H1 (cell line): ENCODE measurements around the gene RASAL2. TPM values are rescaled to one million over a fixed set of nuclear protein-coding genes. Genes with fewer than 3 reads are reported as not detected.

ENCODE experiments used
- CTCF ChIA-PET: fragments of 300-600 bp; sonication (Branson Sonifier 250); formaldehyde crosslinking; loops from one replicate; lab custom pipeline; 2021; ENCODE audit not compliant: partially characterized antibody; lab: Charles Lee
- POLR2A ChIA-PET: fragments of 300-600 bp; sonication (Branson Sonifier 250); formaldehyde crosslinking; loops from one replicate; lab custom pipeline; 2021; ENCODE audit warnings: inconsistent platforms; ENCODE audit not compliant: partially characterized antibody; lab: Charles Lee
- DNase-seq, 2 experiments: peaks; one replicate each; pipeline versions ENCODE4 v3.0.0 to v3.0.0-alpha.2; 2010 to 2022; ENCODE audit warnings: low spot score in 2 of 2, low read depth in 1 of 2, mixed read lengths in 1 of 2
- FAIRE-seq: peaks from 2 replicates; lab custom pipeline; 2011; peaks lifted over from hg19 to GRCh38; lab: Jason Lieb, UNC
- H2AFZ ChIP-seq: 2 replicates; pipeline ENCODE4 v1.8.1; 2012; ENCODE audit warnings: low read length, inconsistent platforms
- H2AK5ac ChIP-seq: 2 replicates; pipeline ENCODE4 v1.6.1; 2013; ENCODE audit warnings: low read depth, low read length
- H2BK120ac ChIP-seq: replicated peaks from 2 replicates; pipeline ENCODE3; 2013; ENCODE audit warnings: low read depth, low read length, inconsistent platforms
- H2BK12ac ChIP-seq: 2 replicates; pipeline ENCODE4 v1.6.1; 2013; ENCODE audit warnings: low read depth, low read length
- H2BK15ac ChIP-seq: 2 replicates; pipeline ENCODE4 v1.6.1; 2013; ENCODE audit warnings: low read length
- H2BK20ac ChIP-seq: 2 replicates; pipeline ENCODE4 v1.6.1; 2013; ENCODE audit warnings: low read length
- H2BK5ac ChIP-seq: 2 replicates; pipeline ENCODE4 v1.6.1; 2013; ENCODE audit warnings: low read depth, low read length
- H3K14ac ChIP-seq: 2 replicates; pipeline ENCODE4 v1.6.1; 2013; ENCODE audit warnings: inconsistent platforms; ENCODE audit not compliant: insufficient read length
- H3K18ac ChIP-seq: 2 replicates; pipeline ENCODE4 v1.6.1; 2013; ENCODE audit warnings: low read length; ENCODE audit errors: extremely low read depth
- H3K23ac ChIP-seq: 2 replicates; pipeline ENCODE4 v1.6.1; 2013; ENCODE audit warnings: inconsistent platforms; ENCODE audit not compliant: insufficient read length
- H3K23me2 ChIP-seq: 2 replicates; pipeline ENCODE4 v1.6.1; 2013; ENCODE audit warnings: low read depth, low read length
- H3K27ac ChIP-seq: 2 replicates; pipeline ENCODE4 v1.6.1; 2011; ENCODE audit warnings: low read depth, low read length, inconsistent platforms
- H3K27me3 ChIP-seq, 4 experiments: replicated peaks in 1 of 4; 1 replicate in 1 of 4; 2 replicates in 3 of 4; pipeline versions ENCODE4 v1.6.1 to v1.8.1; 2011 to 2013; ENCODE audit warnings: low read length in 3 of 4, mild to moderate bottlenecking in 3 of 4, inconsistent platforms in 2 of 4, mixed read lengths in 2 of 4, moderate library complexity in 1 of 4; ENCODE audit not compliant: control insufficient read depth in 3 of 4, insufficient read depth in 3 of 4; ENCODE audit errors: extremely low read depth in 1 of 4
- H3K36me3 ChIP-seq, 4 experiments: 2 replicates each; pipeline versions ENCODE4 v1.6.1 to v1.8.1; 2011 to 2013; ENCODE audit warnings: mild to moderate bottlenecking in 4 of 4, low read length in 3 of 4, moderate library complexity in 2 of 4, control low read depth in 1 of 4, inconsistent platforms in 1 of 4; ENCODE audit not compliant: insufficient read depth in 4 of 4, control insufficient read depth in 2 of 4
- H3K4ac ChIP-seq: replicated peaks from 2 replicates; pipeline ENCODE3; 2013; ENCODE audit warnings: low read length, low read depth, mixed read lengths, inconsistent platforms; ENCODE audit not compliant: insufficient read length
- H3K4me1 ChIP-seq, 4 experiments: replicated peaks in 1 of 4; 1 replicate in 1 of 4; 2 replicates in 3 of 4; pipeline versions ENCODE4 v1.6.1 to v1.8.1; 2011 to 2013; ENCODE audit warnings: low read length in 3 of 4, inconsistent platforms in 2 of 4, mixed read lengths in 1 of 4; ENCODE audit not compliant: insufficient read depth in 4 of 4, control insufficient read depth in 3 of 4
- H3K4me2 ChIP-seq, 2 experiments: 2 replicates each; pipeline versions ENCODE4 v1.6.1 to v1.8.1; 2011 to 2013; ENCODE audit warnings: low read depth in 2 of 2, low read length in 2 of 2, control low read depth in 1 of 2, inconsistent platforms in 1 of 2, mild to moderate bottlenecking in 1 of 2; ENCODE audit not compliant: insufficient read depth in 1 of 2
- H3K4me3 ChIP-seq, 4 experiments: fragments of 200-600, 300-600 bp in 1 of 4; sonication (generic), shearing (Covaris generic), sonication (Bioruptor Twin) in 1 of 4; 2 replicates each; pipeline versions ENCODE4 v1.5.1 to v1.8.1; 2011 to 2016; ENCODE audit warnings: low read length in 4 of 4, low read depth in 3 of 4, control low read depth in 2 of 4, inconsistent platforms in 2 of 4, mild to moderate bottlenecking in 2 of 4, mixed read lengths in 1 of 4, moderate library complexity in 1 of 4; ENCODE audit not compliant: insufficient read depth in 2 of 4; ENCODE audit errors: extremely low read depth in 1 of 4
- H3K56ac ChIP-seq: replicated peaks from 2 replicates; pipeline ENCODE3; 2013; ENCODE audit warnings: low read depth, mild to moderate bottlenecking, mixed read lengths, low read length, inconsistent platforms; ENCODE audit not compliant: insufficient read length
- H3K79me1 ChIP-seq: 2 replicates; pipeline ENCODE4 v1.6.1; 2013; ENCODE audit warnings: low read depth, low read length, control low read depth
- H3K79me2 ChIP-seq, 2 experiments: 2 replicates each; pipeline versions ENCODE4 v1.6.1 to v1.8.1; 2012 to 2013; ENCODE audit warnings: low read length in 2 of 2, mild to moderate bottlenecking in 2 of 2, inconsistent platforms in 1 of 2; ENCODE audit not compliant: insufficient read depth in 2 of 2, control insufficient read depth in 1 of 2
- H3K9ac ChIP-seq, 4 experiments: replicated peaks in 1 of 4; 1 replicate in 1 of 4; 2 replicates in 3 of 4; pipeline versions ENCODE4 v1.6.1 to v1.8.1; 2011 to 2013; ENCODE audit warnings: low read depth in 3 of 4, low read length in 3 of 4, control low read depth in 2 of 4, mild to moderate bottlenecking in 2 of 4, moderate library complexity in 2 of 4, inconsistent platforms in 1 of 4; ENCODE audit errors: extremely low read depth in 1 of 4
- H3K9me3 ChIP-seq, 2 experiments: 2 replicates each; pipeline versions ENCODE4 v1.6.1 to v1.8.1; 2012 to 2013; ENCODE audit warnings: mild to moderate bottlenecking in 2 of 2, moderate library complexity in 2 of 2, control low read depth in 1 of 2, inconsistent platforms in 1 of 2, low read depth in 1 of 2, low read length in 1 of 2, mixed read lengths in 1 of 2; ENCODE audit not compliant: insufficient read depth in 2 of 2
- H4K20me1 ChIP-seq, 2 experiments: replicated peaks in 1 of 2; 2 replicates each; pipeline versions ENCODE3 to v1.8.1; 2011 to 2013; ENCODE audit warnings: inconsistent platforms in 2 of 2, low read length in 2 of 2, mild to moderate bottlenecking in 1 of 2; ENCODE audit not compliant: insufficient read depth in 2 of 2, control insufficient read depth in 1 of 2
- H4K5ac ChIP-seq: 2 replicates; pipeline ENCODE4 v1.6.1; 2013; ENCODE audit warnings: low read length, low read depth, mixed read lengths, inconsistent platforms; ENCODE audit not compliant: insufficient read length
- H4K8ac ChIP-seq: 2 replicates; pipeline ENCODE4 v1.8.0; 2013; ENCODE audit warnings: mild to moderate bottlenecking, moderate library complexity, low read length, inconsistent platforms; ENCODE audit not compliant: insufficient read depth; ENCODE audit errors: extremely low read depth
- H4K91ac ChIP-seq: replicated peaks from 2 replicates; pipeline ENCODE3; 2013; ENCODE audit warnings: low read length, mixed read lengths, inconsistent platforms; ENCODE audit not compliant: insufficient read length
- BCL11A ChIP-seq, 2 experiments: IDR thresholded peaks; one replicate each; pipeline ENCODE4 v1.6.1; 2011; ENCODE audit warnings: low read depth in 2 of 2, low read length in 2 of 2, mild to moderate bottlenecking in 2 of 2
- HDAC2 ChIP-seq, 2 experiments: fragments of 300-600 bp in 1 of 2; sonication (generic) in 1 of 2; IDR thresholded peaks; 2 replicates each; pipeline ENCODE4 v1.6.1; 2011 to 2012; ENCODE audit warnings: low read depth in 2 of 2, low read length in 2 of 2, mild to moderate bottlenecking in 2 of 2, moderate library complexity in 2 of 2, borderline replicate concordance in 1 of 2, inconsistent platforms in 1 of 2
- SAP30 ChIP-seq: fragments of 300-600 bp; sonication (generic); IDR thresholded peaks from 2 replicates; pipeline ENCODE4 v1.7.1; 2012; ENCODE audit warnings: low read length, moderate library complexity, mild to moderate bottlenecking, inconsistent platforms; ENCODE audit not compliant: insufficient read depth, insufficient replicate concordance
- WGBS, 2 experiments: shearing (Covaris generic) in 1 of 2; methylation state at CpG; one replicate each; pipeline versions ENCODE4 v1.1.6 to v1.1.7; 2013 to 2015; ENCODE audit warnings: low lambda C conversion rate in 2 of 2, mixed read lengths in 2 of 2, inconsistent platforms in 1 of 2, low coverage in 1 of 2, missing lambda C conversion rate in 1 of 2; ENCODE audit not compliant: insufficient replicate concordance in 2 of 2, insufficient coverage in 1 of 2, insufficient read length in 1 of 2; ENCODE audit errors: extremely low coverage in 1 of 2, missing lambda C conversion rate in 1 of 2; 5-methylcytosine and 5-hydroxymethylcytosine counted together
- polyA plus RNA-seq, 7 experiments: library from polyadenylated mRNA; depleted of rRNA in 3 of 7; stranded (reverse) in 5 of 7; unstranded in 2 of 7; fragments of >200 nt in 5 of 7; fragments of 200-250 nt in 2 of 7; gene quantifications; 1 replicate in 5 of 7; 2 replicates in 1 of 7; 4 replicates in 1 of 7; pipeline versions ENCODE4 v1.2.1 to v1.2.3, GENCODE V29; 2011 to 2013; ENCODE audit warnings: missing spikeins in 2 of 7, mixed read lengths in 2 of 7
- total RNA-seq: library from RNA; stranded (reverse); fragmentation: NEBNext Ultra II Directional; extraction: Animal tissue kit (Norgen Biotek cat#: 25700); gene quantifications from 2 replicates; pipeline ENCODE4 v1.2.1, GENCODE V29; 2021

The RASAL2 gene
- total and polyA plus RNA-seq, 2 of the 8 experiments (the other 6 are each of a cell fraction or from before 2014, with no cell fraction given): 15.9 to 32.5 TPM

DNA sequence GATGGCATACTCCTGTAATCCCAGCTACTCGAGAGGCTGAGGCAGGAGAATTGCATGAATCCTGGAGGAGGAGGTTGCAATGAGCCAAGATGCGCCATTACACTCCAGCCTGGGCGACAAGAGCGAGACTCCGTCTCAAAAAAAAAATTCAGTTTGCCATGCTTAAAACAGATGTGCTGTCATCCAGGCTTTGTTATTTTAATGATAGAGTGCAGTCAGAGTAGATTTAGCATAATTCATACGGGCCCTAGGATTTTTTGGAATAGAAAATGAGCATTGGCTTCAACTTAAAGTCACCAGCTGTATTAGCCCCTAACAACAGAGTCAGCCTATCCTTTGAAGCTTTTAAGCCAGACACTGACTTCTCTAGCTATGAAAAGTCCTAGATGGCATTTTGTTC lies 124.6 kb downstream of the RASAL2 start:
- CTCF ChIA-PET: interaction anchor here (0.9 to 1.6 kb wide), 3 partner anchors 11 to 17 kb away, joined by 4 read pairs; no protein-coding TSS in a partner anchor
- H3K36me3 ChIP-seq: no peaks in the 10 kb centered on the region
- H3K4ac ChIP-seq: no peak overlapping the region
- 92% methylated on average over 6 of the region's 6 CpGs; no CpG with 5 or more reads in 1 of the 2 experiments for WGBS, 2 experiments
- no peak overlapping the region for H3K56ac ChIP-seq
- H2BK5ac ChIP-seq: no peak overlapping the region
- no peak overlapping the region for H3K4me2 ChIP-seq
- FAIRE-seq (no peak), DNase-seq (no peak)
- H4K91ac ChIP-seq: no peak overlapping the region
- H3K14ac ChIP-seq: no peak overlapping the region
- H4K20me1 ChIP-seq: no peaks in the 10 kb centered on the region
- no peaks in the 10 kb centered on the region for H3K9me3 ChIP-seq
- H2BK12ac ChIP-seq: no peak overlapping the region
- no peak overlapping the region for H3K27ac ChIP-seq
- H3K18ac ChIP-seq: no peak overlapping the region
- TF ChIP-seq SAP30 (no peak), BCL11A (IDR thresholded peaks at IDR 0.05; ENCODE audit: low read depth in 2 of 2, low read length in 2 of 2) (no peak), HDAC2 (IDR thresholded peaks at IDR 0.05; ENCODE audit: borderline replicate concordance in 1 of 2, low read depth in 2 of 2, low read length in 2 of 2) (no peak)
- H2AK5ac ChIP-seq: no peak overlapping the region
- no peak overlapping the region for H3K9ac ChIP-seq
- H3K79me2 ChIP-seq: peaks cover 0 to 41% of the 10 kb centered on the region in 2 experiments; a peak in 3 of 4 replicates
- no peak overlapping the region for H3K23ac ChIP-seq
- no peak overlapping the region for H2BK120ac ChIP-seq
- H2AFZ ChIP-seq: no peak overlapping the region
- no peak overlapping the region for H4K8ac ChIP-seq
- no peak overlapping the region for H2BK20ac ChIP-seq
- H3K27me3 ChIP-seq: no peaks in the 10 kb centered on the region
- POLR2A ChIA-PET: no interaction called here
- no peaks in the 10 kb centered on the region for H3K23me2 ChIP-seq
- no peaks in the 10 kb centered on the region; the same call in 1 of the 2 replicates for H3K79me1 ChIP-seq
- H3K4me1 ChIP-seq: no peaks in the 10 kb centered on the region
- no peak overlapping the region for H4K5ac ChIP-seq
- H3K4me3 ChIP-seq: no peak overlapping the region
- no peak overlapping the region for H2BK15ac ChIP-seq
